ENCODE measurements around the gene PDPR.
"Not testable (repeated sequence)": the region's sequence is repeated elsewhere in the genome, so short reads cannot be mapped to it uniquely, and the experiment has no call there.

DNA sequence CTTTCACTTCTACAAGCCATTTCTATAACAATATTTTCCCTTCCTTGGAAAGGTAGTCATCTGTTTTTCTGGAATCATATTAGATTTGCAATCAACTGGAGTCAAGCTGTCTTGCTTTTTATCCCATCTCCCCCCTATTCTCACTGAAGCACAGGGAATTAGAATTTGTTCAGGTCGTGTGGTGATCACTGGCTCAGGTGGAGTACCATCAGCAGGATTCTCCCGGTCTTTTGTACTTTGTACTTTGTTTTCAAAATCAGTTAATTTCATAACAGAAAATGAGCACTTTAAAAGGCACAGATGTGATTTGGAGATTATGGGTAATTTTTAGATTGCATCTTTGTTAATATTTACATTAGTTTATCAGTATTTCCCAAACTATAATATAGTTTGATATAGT is 26.0 kb upstream of the PDPR start:
- TF ChIP-seq, protein P1, sequence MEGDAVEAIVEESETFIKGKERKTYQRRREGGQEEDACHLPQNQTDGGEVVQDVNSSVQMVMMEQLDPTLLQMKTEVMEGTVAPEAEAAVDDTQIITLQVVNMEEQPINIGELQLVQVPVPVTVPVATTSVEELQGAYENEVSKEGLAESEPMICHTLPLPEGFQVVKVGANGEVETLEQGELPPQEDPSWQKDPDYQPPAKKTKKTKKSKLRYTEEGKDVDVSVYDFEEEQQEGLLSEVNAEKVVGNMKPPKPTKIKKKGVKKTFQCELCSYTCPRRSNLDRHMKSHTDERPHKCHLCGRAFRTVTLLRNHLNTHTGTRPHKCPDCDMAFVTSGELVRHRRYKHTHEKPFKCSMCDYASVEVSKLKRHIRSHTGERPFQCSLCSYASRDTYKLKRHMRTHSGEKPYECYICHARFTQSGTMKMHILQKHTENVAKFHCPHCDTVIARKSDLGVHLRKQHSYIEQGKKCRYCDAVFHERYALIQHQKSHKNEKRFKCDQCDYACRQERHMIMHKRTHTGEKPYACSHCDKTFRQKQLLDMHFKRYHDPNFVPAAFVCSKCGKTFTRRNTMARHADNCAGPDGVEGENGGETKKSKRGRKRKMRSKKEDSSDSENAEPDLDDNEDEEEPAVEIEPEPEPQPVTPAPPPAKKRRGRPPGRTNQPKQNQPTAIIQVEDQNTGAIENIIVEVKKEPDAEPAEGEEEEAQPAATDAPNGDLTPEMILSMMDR (IDR thresholded peaks at IDR 0.05), result not testable (repeated sequence)
- not testable (repeated sequence) for TF ChIP-seq POLR2A (IDR thresholded peaks at IDR 0.05)

Measured in thyroid gland (tissue), 4 donors.